K562 (cell line): ENCODE data around the gene ZCWPW1. TPM values are rescaled to one million over a fixed set of nuclear protein-coding genes. Genes with fewer than 3 reads are reported as not detected.

ENCODE experiments used
- CBFB ChIP-seq: sonication (generic); formaldehyde crosslinking; IDR thresholded peaks from 2 replicates; pipeline ENCODE4 v1.4.0; 2020; ENCODE audit warnings: mild to moderate bottlenecking, missing genetic modification reagents
- E2F1 ChIP-seq: sonication (generic); formaldehyde crosslinking; IDR thresholded peaks from 2 replicates; pipeline ENCODE4 v1.8.1; 2023; ENCODE audit warnings: mild to moderate bottlenecking, missing genetic modification reagents, moderate library complexity
- E2F4 ChIP-seq: sonication (generic); formaldehyde crosslinking; IDR thresholded peaks from 2 replicates; pipeline ENCODE4 v1.8.0; 2022; ENCODE audit warnings: mild to moderate bottlenecking, low read depth, missing genetic modification reagents
- HDAC1 ChIP-seq, 2 experiments: fragments of 450-650 bp; IDR thresholded peaks; 2 replicates each; pipeline ENCODE4 v1.6.1; 2016 to 2017; ENCODE audit warnings: inconsistent platforms in 1 of 2, mild to moderate bottlenecking in 1 of 2, moderate library complexity in 1 of 2
- HMGXB4 ChIP-seq: sonication (generic); formaldehyde crosslinking; IDR thresholded peaks from 2 replicates; pipeline ENCODE4 v1.8.1; 2023; ENCODE audit warnings: mild to moderate bottlenecking, missing genetic modification reagents
- KLF13 ChIP-seq: fragments of 450-650 bp; IDR thresholded peaks from 2 replicates; pipeline ENCODE4 v1.6.1; 2016; ENCODE audit warnings: missing genetic modification characterization, low read depth, mild to moderate bottlenecking, missing compliant biosample characterization, moderate library complexity, borderline replicate concordance
- KLF16 ChIP-seq: IDR thresholded peaks from 2 replicates; pipeline ENCODE4 v1.6.1; 2016; ENCODE audit warnings: antibody characterized with exemption
- MYNN ChIP-seq, 2 experiments: sonication (generic); formaldehyde crosslinking in 1 of 2; IDR thresholded peaks; 2 replicates each; pipeline versions ENCODE4 v1.5.0 to v1.6.1; 2016 to 2020; ENCODE audit warnings: antibody characterized with exemption in 1 of 2, missing genetic modification reagents in 1 of 2
- NFYB ChIP-seq: IDR thresholded peaks from 2 replicates; pipeline ENCODE4 v1.6.1; 2011; ENCODE audit warnings: mild to moderate bottlenecking, moderate library complexity; ENCODE audit not compliant: insufficient read length; ENCODE audit errors: extremely low read depth
- PHB2 ChIP-seq: fragments of 450-650 bp; IDR thresholded peaks from 2 replicates; pipeline ENCODE4 v1.6.1; 2017; ENCODE audit warnings: low read depth
- POLR3G ChIP-seq: IDR thresholded peaks from 2 replicates; pipeline ENCODE4 v1.6.1; 2011; ENCODE audit not compliant: insufficient read length, insufficient replicate concordance; ENCODE audit errors: extremely low read depth
- RBM25 ChIP-seq: fragments of 200-400 bp; formaldehyde crosslinking; IDR thresholded peaks from 2 replicates; pipeline ENCODE4 v1.6.1; 2018; ENCODE audit warnings: low read length, low read depth, moderate library complexity; ENCODE audit not compliant: severe bottlenecking
- REST ChIP-seq, 2 experiments: fragments of 450-650 bp; formaldehyde crosslinking in 1 of 2; IDR thresholded peaks; 2 replicates each; pipeline versions ENCODE4 v1.4.0 to v1.6.1; 2014 to 2020; ENCODE audit warnings: mild to moderate bottlenecking in 2 of 2, borderline replicate concordance in 1 of 2, low read depth in 1 of 2
- ZNF764 ChIP-seq: fragments of 250-450 bp; sonication (Bioruptor Pico); IDR thresholded peaks from 2 replicates; pipeline ENCODE4 v1.4.0; 2020; ENCODE audit warnings: low read depth, mild to moderate bottlenecking, moderate library complexity
- polyA plus RNA-seq, 8 experiments: library from polyadenylated mRNA; depleted of rRNA in 4 of 8; stranded (reverse) in 5 of 8; unstranded in 3 of 8; fragments of >200 nt; fragmentation: Nextera tagmentation in 2 of 8; fragmentation: Illumina TruSeq in 1 of 8; extraction: Ambion mirVana in 2 of 8; extraction: Trizol in 1 of 8; gene quantifications; 2 replicates each; pipeline versions ENCODE4 v1.2.1 to v1.2.3, GENCODE V29; 2011 to 2014; ENCODE audit warnings: inconsistent platforms in 1 of 8, missing spikeins in 1 of 8
- total RNA-seq, 7 experiments: library from RNA; depleted of rRNA in 6 of 7; stranded (reverse); fragments of >200 nt in 6 of 7; fragmentation: Illumina TruSeq in 2 of 7; extraction: Trizol in 2 of 7; gene quantifications; 2 replicates each; pipeline versions ENCODE4 v1.2.1 to v1.2.3, GENCODE V29; 2011 to 2021; ENCODE audit warnings: low replicate concordance in 1 of 7

ZCWPW1 gene
- total and polyA plus RNA-seq, 9 of the 15 experiments (the other 6 are each of a cell fraction or from before 2014, with no cell fraction given) = 0.18 to 1.7 (median 1.2) TPM

- TF ChIP-seq MYNN (IDR thresholded peaks at IDR 0.05) (peak; percentile 67; the same call in 1 of the 2 replicates), MYNN (CRISPR knock-in tag; IDR thresholded peaks at IDR 0.05) (no peak), NFYB (no peak), E2F1 (CRISPR knock-in tag) (peak; percentile 19), POLR3G (no peak), HMGXB4 (CRISPR knock-in tag) (0 out of 2 replicates have a peak, but pooled peaks have one; percentile 81), ZNF764 (0 out of 2 replicates have a peak, but pooled peaks have one; percentile 66), REST (IDR thresholded peaks at IDR 0.05; ENCODE audit: borderline replicate concordance) (peak; percentile 49; the same call in 1 of the 2 replicates), REST (CRISPR knock-in tag; IDR thresholded peaks at IDR 0.05; ENCODE audit: low read depth) (no peak), E2F4 (CRISPR knock-in tag) (peak; percentile 62; the same call in 1 of the 2 replicates), RBM25 (no peak), HDAC1 (IDR thresholded peaks at IDR 0.05) (peak in 1 of 2 experiments; percentile 44; a peak in 1 of 4 replicates), KLF13 (peak; percentile 95), CBFB (CRISPR knock-in tag) (no peak), KLF16 (0 out of 2 replicates have a peak, but pooled peaks have one; percentile 4), PHB2 (no peak)
These were observed 599 bp upstream of the ZCWPW1 start (continued) for GRCh38 chr7:100428967-100429636.
